HCT116 (cell line): ENCODE measurements around the gene LRRFIP2. TPM values are rescaled to one million over a fixed set of nuclear protein-coding genes. Genes with fewer than 3 reads are reported as not detected.

Experiments used
- ATAC-seq: fragments of 200-7000 bp; cut with Tn5 transposase; 2 replicates; pipeline ENCODE4 v1.9.1; 2020; ENCODE audit warnings: mild to moderate bottlenecking, moderate library complexity
- BruUV-seq: library from RNA; stranded (reverse); fragments of 400-500 nt; replicated peaks from 2 replicates; lab custom pipeline; 2021; lab: Mats Ljungman, UMichigan
- CTCF ChIA-PET: fragments of 300-600 bp; sonication (Branson Sonifier 250); formaldehyde crosslinking; loops from one replicate; lab custom pipeline; 2021; ENCODE audit warnings: antibody characterized with exemption; lab: Charles Lee
- POLR2A ChIA-PET: fragments of 300-600, 350-600 bp; sonication (Branson Sonifier 250); formaldehyde crosslinking; loops from one replicate; lab custom pipeline; 2021; ENCODE audit warnings: antibody characterized with exemption; lab: Charles Lee
- RAD21 ChIA-PET, 2 experiments: fragments of 300-600 bp; sonication (Branson Sonifier 250); formaldehyde crosslinking; loops; one replicate each; lab custom pipeline; 2023; ENCODE audit warnings: low total read pairs in 2 of 2; ENCODE audit not compliant: uncharacterized antibody in 2 of 2, unreplicated experiment in 2 of 2, low non-redundant PET in 1 of 2; lab: Charles Lee
- DNase-seq: peaks from one replicate; pipeline ENCODE4 v3.0.0-alpha.2; 2010; ENCODE audit warnings: low read depth, low spot score
- H2AFZ ChIP-seq: fragments of 200-600 bp; shearing (Covaris generic), sonication (generic); 2 replicates; pipeline ENCODE4 v1.6.1; 2017; ENCODE audit warnings: low read depth, mixed run types, mixed read lengths, antibody characterized with exemption, low read length; ENCODE audit not compliant: poor library complexity, severe bottlenecking
- H3K27ac ChIP-seq: 2 replicates; pipeline ENCODE4 v1.5.1; 2012; ENCODE audit warnings: low read depth, low read length
- H3K27me3 ChIP-seq: fragments of 200-600 bp; sonication (generic); 2 replicates; pipeline ENCODE4 v1.6.1; 2016; ENCODE audit warnings: mixed run types, low read length, mixed read lengths; ENCODE audit not compliant: insufficient read depth
- H3K36me3 ChIP-seq, 2 experiments: fragments of 200-500 bp in 1 of 2; fragments of 200-600 bp in 1 of 2; sonication (Bioruptor generic) in 1 of 2; sonication (generic) in 1 of 2; 2 replicates each; pipeline versions ENCODE4 v1.5.1 to v1.6.1; 2014 to 2016; ENCODE audit warnings: low read length in 2 of 2, inconsistent platforms in 1 of 2, mixed read lengths in 1 of 2, mixed run types in 1 of 2; ENCODE audit not compliant: insufficient read depth in 2 of 2, control insufficient read depth in 1 of 2
- H3K4me1 ChIP-seq, 2 experiments: fragments of 200-600 bp in 1 of 2; sonication (generic) in 1 of 2; 2 replicates each; pipeline versions ENCODE4 v1.5.1 to v1.6.1; 2012 to 2017; ENCODE audit warnings: low read length in 2 of 2, inconsistent platforms in 1 of 2, mild to moderate bottlenecking in 1 of 2, mixed read lengths in 1 of 2, mixed run types in 1 of 2, moderate library complexity in 1 of 2; ENCODE audit not compliant: insufficient read depth in 2 of 2, control insufficient read depth in 1 of 2
- H3K4me2 ChIP-seq: fragments of 200-600 bp; sonication (generic); 2 replicates; pipeline ENCODE4 v1.6.1; 2017; ENCODE audit warnings: mixed run types, low read length, mixed read lengths
- H3K4me3 ChIP-seq, 2 experiments: fragments of 200-600 bp in 1 of 2; sonication (generic) in 1 of 2; replicated peaks in 1 of 2; 2 replicates each; pipeline ENCODE4 v1.5.1; 2011 to 2016; ENCODE audit warnings: low read length in 2 of 2, control low read depth in 1 of 2, low read depth in 1 of 2, mild to moderate bottlenecking in 1 of 2, mixed read lengths in 1 of 2, mixed run types in 1 of 2
- H3K79me2 ChIP-seq: fragments of 200-600 bp; sonication (generic); 2 replicates; pipeline ENCODE4 v1.6.1; 2017; ENCODE audit warnings: mild to moderate bottlenecking, mixed run types, low read length, moderate library complexity, mixed read lengths; ENCODE audit not compliant: insufficient read depth
- H3K9ac ChIP-seq: fragments of 200-600 bp; sonication (generic); 2 replicates; pipeline ENCODE4 v1.6.1; 2016; ENCODE audit warnings: low read length, mixed read lengths
- H3K9me2 ChIP-seq: fragments of 200-600 bp; sonication (generic), shearing (Covaris generic); 2 replicates; pipeline ENCODE4 v1.6.1; 2017; ENCODE audit warnings: mixed run types, mild to moderate bottlenecking, moderate library complexity; ENCODE audit not compliant: insufficient read depth
- H3K9me3 ChIP-seq, 2 experiments: fragments of 200-500 bp in 1 of 2; fragments of 200-600 bp in 1 of 2; sonication (Bioruptor generic) in 1 of 2; sonication (generic) in 1 of 2; 2 replicates each; pipeline ENCODE4 v1.6.1; 2014 to 2017; ENCODE audit warnings: low read length in 2 of 2, mixed read lengths in 2 of 2, inconsistent platforms in 1 of 2, low read depth in 1 of 2, mild to moderate bottlenecking in 1 of 2, mixed run types in 1 of 2, moderate library complexity in 1 of 2; ENCODE audit not compliant: control insufficient read depth in 1 of 2, insufficient read depth in 1 of 2
- H4K20me1 ChIP-seq: fragments of 200-600 bp; sonication (generic), shearing (Covaris generic); 2 replicates; pipeline ENCODE4 v1.6.1; 2017; ENCODE audit warnings: mixed run types, mild to moderate bottlenecking, moderate library complexity; ENCODE audit not compliant: insufficient read depth
- CEBPB ChIP-seq: IDR thresholded peaks from 2 replicates; pipeline ENCODE4 v1.6.1; 2012; ENCODE audit warnings: low read depth
- EGR1 ChIP-seq: IDR thresholded peaks from 2 replicates; pipeline ENCODE4 v1.6.1; 2012; ENCODE audit warnings: low read depth
- EZH2 ChIP-seq: fragments of 200-600 bp; sonication (generic); IDR thresholded peaks from 2 replicates; pipeline ENCODE4 v1.6.1; 2017; ENCODE audit warnings: antibody characterized with exemption, mixed run types
- EZH2phosphoT487 ChIP-seq: fragments of 200-600 bp; IDR thresholded peaks from 2 replicates; pipeline ENCODE4 v1.6.1; 2018; ENCODE audit warnings: antibody characterized with exemption, borderline replicate concordance
- JUND ChIP-seq: IDR thresholded peaks from 2 replicates; pipeline ENCODE4 v1.6.1; 2012
- POLR2A ChIP-seq: IDR thresholded peaks from 2 replicates; pipeline ENCODE4 v1.7.0; 2011; ENCODE audit warnings: borderline replicate concordance; ENCODE audit not compliant: insufficient read depth, insufficient read length; ENCODE audit errors: extremely low read depth
- POLR2AphosphoS5 ChIP-seq: IDR thresholded peaks from 2 replicates; pipeline ENCODE4 v1.6.1; 2011; ENCODE audit warnings: mild to moderate bottlenecking, low read depth, low read length, moderate library complexity
- RAD21 ChIP-seq: IDR thresholded peaks from 2 replicates; pipeline ENCODE4 v1.6.1; 2012; ENCODE audit warnings: low read depth, mild to moderate bottlenecking
- SIN3A ChIP-seq: IDR thresholded peaks from 2 replicates; pipeline ENCODE4 v1.6.1; 2012; ENCODE audit warnings: low read depth
- SP1 ChIP-seq: IDR thresholded peaks from 2 replicates; pipeline ENCODE4 v1.6.1; 2012; ENCODE audit warnings: low read depth
- SRF ChIP-seq: IDR thresholded peaks from 2 replicates; pipeline ENCODE4 v1.6.1; 2012; ENCODE audit warnings: low read depth
- TCF7L2 ChIP-seq: IDR thresholded peaks from 2 replicates; pipeline ENCODE4 v1.7.0; 2011; ENCODE audit warnings: borderline replicate concordance, inconsistent platforms; ENCODE audit not compliant: insufficient read depth, insufficient read length; ENCODE audit errors: extremely low read depth
- ZFX ChIP-seq: fragments of 450-650 bp; IDR thresholded peaks from 2 replicates; pipeline ENCODE4 v1.6.1; 2017
- ZNF274 ChIP-seq: fragments of 200-500 bp; sonication (Bioruptor generic); IDR thresholded peaks from 2 replicates; pipeline ENCODE4 v1.6.1; 2014; ENCODE audit warnings: mild to moderate bottlenecking, low read depth, low read length, inconsistent platforms
- intact Hi-C: fragments of 100-400 bp; cut with micrococcal nuclease; formaldehyde crosslinking; loops from 2 replicates; pipeline ENCODE4 v1.10.0; 2022
- total RNA-seq: library from RNA; stranded (reverse); gene quantifications from one replicate; pipeline ENCODE4 v1.2.1, GENCODE V29; 2021; ENCODE audit not compliant: unreplicated experiment
- TF ChIP-seq, protein P1 (sequence below): IDR thresholded peaks from 2 replicates; pipeline ENCODE4 v1.6.1; 2012
- TF ChIP-seq, protein P2 (sequence below), 3 experiments: fragments of 200-600 bp in 1 of 3; sonication (generic) in 1 of 3; IDR thresholded peaks in 2 of 3; conservative IDR thresholded peaks in 1 of 3; 2 replicates each; pipeline ENCODE4 v1.5.1; 2012 to 2017; ENCODE audit warnings: low read depth in 2 of 3, low read length in 2 of 3, antibody characterized with exemption in 1 of 3, borderline replicate concordance in 1 of 3, control low read depth in 1 of 3, mild to moderate bottlenecking in 1 of 3, mixed read lengths in 1 of 3, mixed run types in 1 of 3, moderate library complexity in 1 of 3; ENCODE audit not compliant: insufficient read depth in 1 of 3
- TF ChIP-seq, protein P3 (sequence below): IDR thresholded peaks from 2 replicates; pipeline ENCODE4 v1.6.1; 2012

LRRFIP2 gene
- total RNA-seq, 1 experiment from 2014 or later, result 27.0 TPM

DNA sequence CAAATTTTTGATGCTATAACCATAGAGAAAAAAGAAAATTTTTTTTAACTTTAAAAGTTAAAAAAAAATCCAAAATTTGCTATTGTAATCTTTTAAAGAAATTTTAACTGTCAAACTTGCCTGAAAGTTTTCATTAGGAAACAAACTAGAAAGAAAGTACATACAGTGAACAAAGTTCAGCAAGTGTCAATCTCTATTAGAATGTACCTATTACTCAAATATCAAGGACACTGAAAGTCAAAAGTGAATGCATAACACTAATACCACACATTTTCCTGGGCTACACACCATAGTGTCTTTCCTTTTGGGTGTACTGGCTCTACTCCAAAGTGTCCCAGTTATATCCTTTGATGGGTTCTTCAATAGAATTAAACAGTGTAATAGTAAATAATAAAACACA is 56.8 kb downstream of the LRRFIP2 start:
- CTCF ChIA-PET, result no interaction called here
- H3K4me1 ChIP-seq, result no peaks in the 10 kb centered on the region; a peak in 1 of 4 replicates
- H4K20me1 ChIP-seq, result no peaks in the 10 kb centered on the region; the same call in 1 of the 2 replicates
- H3K9me2 ChIP-seq, result no peaks in the 10 kb centered on the region
- no peak overlapping the region for H3K27ac ChIP-seq
- BruUV-seq, result no TSS peak
- POLR2A ChIA-PET, result no interaction called here
- no peak overlapping the region for H2AFZ ChIP-seq
- ATAC-seq (no peak), DNase-seq (no peak)
- TF ChIP-seq RAD21 (no peak), TCF7L2 (no peak), SP1 (no peak), ZNF274 (no peak), EZH2 (no peak), ZFX (no peak), POLR2AphosphoS5 (no peak), CEBPB (no peak), SRF (no peak), JUND (no peak), POLR2A (no peak), SIN3A (no peak), EZH2phosphoT487 (no peak), EGR1 (no peak)
- TF ChIP-seq, protein P1, sequence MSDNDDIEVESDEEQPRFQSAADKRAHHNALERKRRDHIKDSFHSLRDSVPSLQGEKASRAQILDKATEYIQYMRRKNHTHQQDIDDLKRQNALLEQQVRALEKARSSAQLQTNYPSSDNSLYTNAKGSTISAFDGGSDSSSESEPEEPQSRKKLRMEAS, result no peak
- TF ChIP-seq, protein P2, sequence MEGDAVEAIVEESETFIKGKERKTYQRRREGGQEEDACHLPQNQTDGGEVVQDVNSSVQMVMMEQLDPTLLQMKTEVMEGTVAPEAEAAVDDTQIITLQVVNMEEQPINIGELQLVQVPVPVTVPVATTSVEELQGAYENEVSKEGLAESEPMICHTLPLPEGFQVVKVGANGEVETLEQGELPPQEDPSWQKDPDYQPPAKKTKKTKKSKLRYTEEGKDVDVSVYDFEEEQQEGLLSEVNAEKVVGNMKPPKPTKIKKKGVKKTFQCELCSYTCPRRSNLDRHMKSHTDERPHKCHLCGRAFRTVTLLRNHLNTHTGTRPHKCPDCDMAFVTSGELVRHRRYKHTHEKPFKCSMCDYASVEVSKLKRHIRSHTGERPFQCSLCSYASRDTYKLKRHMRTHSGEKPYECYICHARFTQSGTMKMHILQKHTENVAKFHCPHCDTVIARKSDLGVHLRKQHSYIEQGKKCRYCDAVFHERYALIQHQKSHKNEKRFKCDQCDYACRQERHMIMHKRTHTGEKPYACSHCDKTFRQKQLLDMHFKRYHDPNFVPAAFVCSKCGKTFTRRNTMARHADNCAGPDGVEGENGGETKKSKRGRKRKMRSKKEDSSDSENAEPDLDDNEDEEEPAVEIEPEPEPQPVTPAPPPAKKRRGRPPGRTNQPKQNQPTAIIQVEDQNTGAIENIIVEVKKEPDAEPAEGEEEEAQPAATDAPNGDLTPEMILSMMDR (IDR thresholded peaks at IDR 0.05 in 2 of 3, conservative IDR thresholded peaks at IDR 0.05 in 1 of 3; ENCODE audit: borderline replicate concordance in 1 of 3, insufficient read depth in 1 of 3, low read depth in 2 of 3, low read length in 2 of 3), result no peak
- TF ChIP-seq, protein P3, sequence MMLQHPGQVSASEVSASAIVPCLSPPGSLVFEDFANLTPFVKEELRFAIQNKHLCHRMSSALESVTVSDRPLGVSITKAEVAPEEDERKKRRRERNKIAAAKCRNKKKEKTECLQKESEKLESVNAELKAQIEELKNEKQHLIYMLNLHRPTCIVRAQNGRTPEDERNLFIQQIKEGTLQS, result no peak
- no peaks in the 10 kb centered on the region for H3K36me3 ChIP-seq
- H3K27me3 ChIP-seq, result no peaks in the 10 kb centered on the region
- H3K79me2 ChIP-seq, result no peaks in the 10 kb centered on the region
- no peak overlapping the region for H3K9ac ChIP-seq
- no peaks in the 10 kb centered on the region for H3K9me3 ChIP-seq
- H3K4me2 ChIP-seq, result no peak overlapping the region
- RAD21 ChIA-PET, result no interaction called here
- H3K4me3 ChIP-seq, result no peak overlapping the region
- intact Hi-C loops, result no loop called here
